Suppressor macrophage treated with lipopolysaccharide for 4 hours (primary cell): Measurements from ENCODE around the gene MRPL46.
A peak's percentile ranks its signal among the peaks of the same experiment; 100 is the strongest.
"Not testable (repeated sequence)": the region's sequence is repeated elsewhere in the genome, so short reads cannot be mapped to it uniquely, and the experiment has no call there.

Source experiments
- DNase-seq: peaks from one replicate; pipeline ENCODE4 v3.0.0-alpha.2; 2020

MRPL46 gene

GRCh38 chr15:88477126-88477525 is 9.9 kb upstream of the MRPL46 start:
- no peak for DNase-seq

GRCh38 chr15:88476635-88477060 is 9.5 kb upstream of the MRPL46 start:
- DNase-seq: no peak

GRCh38 chr15:88473661-88474293 is 6.6 kb upstream of the MRPL46 start:
- not testable (repeated sequence) for DNase-seq

GRCh38 chr15:88472225-88472624 is 5.0 kb upstream of the MRPL46 start:
- no peak for DNase-seq

- no peak for DNase-seq
Measured at GRCh38 chr15:88470625-88471372, 3.6 kb upstream of the MRPL46 start.

- no peak for DNase-seq
Measured at GRCh38 chr15:88469321-88469720, 2.1 kb upstream of the MRPL46 start.

- not testable (repeated sequence) for DNase-seq
Measured at GRCh38 chr15:88468721-88469120, 1.5 kb upstream of the MRPL46 start.

GRCh38 chr15:88467935-88468528 is 844 bp upstream of the MRPL46 start:
- no peak for DNase-seq

GRCh38 chr15:88465633-88466224 is 1.5 kb downstream of the MRPL46 start:
- DNase-seq: peak; percentile 76

GRCh38 chr15:88463870-88464532 is 3.2 kb downstream of the MRPL46 start:
- DNase-seq: no peak

GRCh38 chr15:88456733-88457132 is 10.5 kb downstream of the MRPL46 start:
- no peak for DNase-seq

- peak; percentile 66 for DNase-seq
Measured at GRCh38 chr15:88454867-88455810, 12.0 kb downstream of the MRPL46 start.

GRCh38 chr15:88454236-88454635 is 13.0 kb downstream of the MRPL46 start:
- peak; percentile 68 for DNase-seq

GRCh38 chr15:88453651-88454050 is 13.5 kb downstream of the MRPL46 start:
- DNase-seq: no peak

- peak; percentile 80 for DNase-seq
Measured at GRCh38 chr15:88450125-88450798, 16.9 kb downstream of the MRPL46 start.

GRCh38 chr15:88449581-88449980 is 17.6 kb downstream of the MRPL46 start:
- no peak for DNase-seq

GRCh38 chr15:88448991-88449461 is 18.2 kb downstream of the MRPL46 start:
- no peak for DNase-seq

GRCh38 chr15:88447741-88448140 is 19.4 kb downstream of the MRPL46 start:
- no peak for DNase-seq

- DNase-seq: no peak
Measured at GRCh38 chr15:88447206-88447605, 20.0 kb downstream of the MRPL46 start.

- no peak for DNase-seq
Measured at GRCh38 chr15:88441076-88441730, 26.0 kb downstream of the MRPL46 start.

- peak; percentile 46 for DNase-seq
Measured at GRCh38 chr15:88440021-88440420, 27.2 kb downstream of the MRPL46 start.
